Osteocyte (in vitro differentiated cells): ENCODE data around the gene GPD1. TPM values are rescaled to one million over a fixed set of nuclear protein-coding genes. Genes with fewer than 3 reads are reported as not detected.

Experiments used
- DNase-seq: peaks from one replicate; pipeline ENCODE4 v3.0.0; 2021; ENCODE audit warnings: mixed read lengths; ENCODE audit not compliant: unreplicated experiment; ENCODE audit errors: extremely low spot score
- H3K27ac Mint-ChIP-seq: one replicate; pipeline ENCODE4 v1.8.0; 2021; ENCODE audit warnings: mild to moderate bottlenecking, mixed read lengths; ENCODE audit not compliant: unreplicated experiment
- H3K27me3 Mint-ChIP-seq: one replicate; pipeline ENCODE4 v1.8.0; 2021; ENCODE audit warnings: mixed read lengths; ENCODE audit not compliant: unreplicated experiment
- H3K36me3 Mint-ChIP-seq: one replicate; pipeline ENCODE4 v1.8.0; 2021; ENCODE audit warnings: mixed read lengths; ENCODE audit not compliant: unreplicated experiment
- H3K4me1 Mint-ChIP-seq: one replicate; pipeline ENCODE4 v1.8.0; 2021; ENCODE audit warnings: mixed read lengths; ENCODE audit not compliant: unreplicated experiment
- H3K4me3 Mint-ChIP-seq: one replicate; pipeline ENCODE4 v1.8.0; 2021; ENCODE audit warnings: mild to moderate bottlenecking, moderate library complexity, mixed read lengths; ENCODE audit not compliant: unreplicated experiment
- H3K9me3 Mint-ChIP-seq: one replicate; pipeline ENCODE4 v1.8.0; 2021; ENCODE audit warnings: mixed read lengths; ENCODE audit not compliant: unreplicated experiment
- CTCF ChIP-seq: fragments of 200-600 bp; sonication (generic); IDR thresholded peaks from 2 replicates; pipeline ENCODE4 v1.5.0; 2021; ENCODE audit warnings: antibody characterized with exemption, mild to moderate bottlenecking, moderate library complexity
- total RNA-seq: library from RNA; stranded (reverse); gene quantifications from 2 replicates; pipeline ENCODE4 v1.2.1, GENCODE V29; 2021

The GPD1 gene
- total RNA-seq, 1 donor from 2014 or later = 0.43 TPM

GRCh38 chr12:50069069-50069468 is 34.7 kb upstream of the GPD1 start:
- Mint-ChIP-seq H3K4me1 (peaks cover 18% of the 10 kb centered on the region), H3K27ac (no peak overlapping the region), H3K4me3 (no peak overlapping the region), H3K27me3 (no peaks in the 10 kb centered on the region), H3K36me3 (no peaks in the 10 kb centered on the region), H3K9me3 (no peaks in the 10 kb centered on the region)
- TF ChIP-seq CTCF = no peak
- no peak for DNase-seq

GRCh38 chr12:50069539-50069938 is 34.3 kb upstream of the GPD1 start:
- peaks cover 13% of the 10 kb centered on the region for H3K4me1 Mint-ChIP-seq

GRCh38 chr12:50070314-50071060 is 33.3 kb upstream of the GPD1 start:
- Mint-ChIP-seq H3K27me3 (no peaks in the 10 kb centered on the region), H3K27ac (peak overlapping the region; percentile 40), H3K4me1 (peaks cover 13% of the 10 kb centered on the region), H3K9me3 (no peaks in the 10 kb centered on the region), H3K4me3 (no peak overlapping the region), H3K36me3 (no peaks in the 10 kb centered on the region)
- peak; percentile 95 for TF ChIP-seq CTCF
- peak; percentile 94 for DNase-seq

More at GRCh38 chr12:50069539-50069938, 34.3 kb upstream of the GPD1 start:
- DNase-seq = no peak
- no peak overlapping the region for H3K4me3 Mint-ChIP-seq
- H3K9me3 Mint-ChIP-seq = no peaks in the 10 kb centered on the region
- no peak for TF ChIP-seq CTCF
- H3K27me3 Mint-ChIP-seq = no peaks in the 10 kb centered on the region
- no peaks in the 10 kb centered on the region for H3K36me3 Mint-ChIP-seq
- no peak overlapping the region for H3K27ac Mint-ChIP-seq

- Mint-ChIP-seq H3K27ac (no peak overlapping the region), H3K4me1 (peaks cover 13% of the 10 kb centered on the region), H3K9me3 (no peaks in the 10 kb centered on the region), H3K27me3 (no peaks in the 10 kb centered on the region), H3K4me3 (no peak overlapping the region), H3K36me3 (no peaks in the 10 kb centered on the region)
- no peak for DNase-seq
- no peak for TF ChIP-seq CTCF
Measured at GRCh38 chr12:50072198-50072907, 31.5 kb upstream of the GPD1 start.

- Mint-ChIP-seq H3K9me3 (no peaks in the 10 kb centered on the region), H3K27me3 (no peaks in the 10 kb centered on the region), H3K27ac (no peak overlapping the region), H3K4me1 (peaks cover 13% of the 10 kb centered on the region), H3K4me3 (no peak overlapping the region), H3K36me3 (no peaks in the 10 kb centered on the region)
- TF ChIP-seq CTCF = no peak
- no peak for DNase-seq
Measured at GRCh38 chr12:50073206-50073605, 30.6 kb upstream of the GPD1 start.
